NB4 (cell line): ENCODE measurements around the gene GIT2.
"Not testable (repeated sequence)": the region's sequence is repeated elsewhere in the genome, so short reads cannot be mapped to it uniquely, and the experiment has no call there.

Experiments
- DNase-seq: peaks from one replicate; pipeline ENCODE4 v3.0.0; 2010; ENCODE audit warnings: low read depth
- H3K4me3 ChIP-seq: one replicate; pipeline ENCODE4 v1.5.1; 2011; ENCODE audit warnings: mild to moderate bottlenecking, low read depth, low read length, moderate library complexity
- CTCF ChIP-seq: IDR thresholded peaks from one replicate; pipeline ENCODE4 v1.5.1; 2012; ENCODE audit warnings: low read depth, low read length
- MAX ChIP-seq: IDR thresholded peaks from 2 replicates; pipeline ENCODE4 v1.6.1; 2011; ENCODE audit warnings: low read depth, low read length
- MYC ChIP-seq: IDR thresholded peaks from 2 replicates; pipeline ENCODE4 v1.6.1; 2011; ENCODE audit warnings: low read depth, low read length
- POLR2A ChIP-seq: IDR thresholded peaks from 2 replicates; pipeline ENCODE4 v1.6.1; 2011; ENCODE audit warnings: mild to moderate bottlenecking; ENCODE audit not compliant: insufficient read length; ENCODE audit errors: extremely low read depth

GIT2 gene

DNA sequence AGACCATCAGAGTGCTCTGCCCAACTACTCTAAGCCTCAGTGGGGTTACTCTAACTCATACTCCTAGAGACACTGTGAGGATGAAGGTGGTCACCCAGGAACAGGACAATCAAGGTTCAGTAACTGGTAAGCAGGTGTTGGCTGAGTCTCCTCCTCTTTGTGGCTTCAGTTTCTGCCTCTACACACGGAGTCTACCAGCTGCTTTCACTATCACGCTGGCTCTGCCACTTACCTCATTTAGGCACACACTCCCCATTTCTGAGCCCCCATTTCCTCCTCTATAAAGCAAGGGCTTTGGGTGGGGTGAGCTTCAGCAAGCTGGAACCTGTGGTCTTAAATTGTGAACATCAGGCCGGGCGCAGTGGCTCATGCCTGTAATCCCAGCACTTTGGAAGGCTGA is 103.4 kb downstream of the GIT2 start:
- TF ChIP-seq CTCF (no peak), MAX (no peak), MYC (no peak), POLR2A (no peak)
- H3K4me3 ChIP-seq = no peak overlapping the region
- DNase-seq = no peak

- no peak for DNase-seq
- no peak overlapping the region for H3K4me3 ChIP-seq
- TF ChIP-seq CTCF = no peak
- TF ChIP-seq MAX = no peak
- no peak for TF ChIP-seq POLR2A
- TF ChIP-seq MYC = no peak
Measured at GRCh38 chr12:109892165-109892715, 103.9 kb downstream of the GIT2 start.

DNA sequence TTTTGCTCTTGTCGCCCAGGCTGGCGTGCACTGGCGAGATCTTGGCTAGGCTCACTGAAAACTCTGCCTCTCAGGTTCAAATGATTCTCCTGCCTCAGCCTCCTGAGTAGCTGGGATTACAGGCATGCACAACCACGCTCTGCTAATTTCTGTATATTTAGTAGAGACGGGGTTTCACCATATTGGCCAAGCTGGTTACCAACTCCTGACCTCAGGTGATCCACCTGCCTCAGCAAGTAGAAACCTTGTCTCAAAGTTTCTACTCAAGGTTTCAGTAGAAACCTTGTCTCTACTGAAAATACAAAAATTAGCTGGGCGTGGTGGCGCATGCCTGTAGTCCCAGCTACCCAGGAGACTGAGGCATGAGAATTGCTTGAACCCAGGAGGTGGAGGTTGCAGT is 104.4 kb downstream of the GIT2 start:
- not testable (repeated sequence) for DNase-seq

DNA sequence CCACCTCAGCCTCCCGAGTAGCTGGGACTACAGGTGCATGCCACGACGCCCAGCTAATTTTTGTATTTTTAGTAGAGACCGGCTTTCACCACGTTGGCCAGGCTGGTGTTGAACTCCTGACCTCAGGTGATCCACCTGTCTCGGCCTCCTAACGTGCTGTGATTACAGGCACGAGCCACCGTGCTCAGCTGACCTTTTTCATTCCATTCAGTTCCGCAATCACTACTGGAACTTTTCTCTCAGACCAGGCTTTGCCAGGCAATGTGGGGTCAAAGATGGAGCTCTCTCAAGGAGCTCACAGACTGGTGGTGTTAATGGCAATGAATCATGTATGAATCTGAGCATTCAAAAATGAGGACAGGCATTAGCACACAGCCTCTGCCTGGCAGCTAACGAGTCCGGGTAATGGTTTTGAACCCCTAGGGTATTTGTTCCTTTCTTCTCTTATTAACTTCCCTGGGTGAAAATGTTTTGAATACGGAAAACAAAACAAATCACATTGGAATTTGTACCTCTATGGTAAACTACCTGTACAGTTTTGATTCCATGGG is 105.5 kb downstream of the GIT2 start:
- H3K4me3 ChIP-seq = no peak overlapping the region
- no peak for DNase-seq
- TF ChIP-seq MYC (no peak), POLR2A (no peak), MAX (no peak), CTCF (no peak)

More for the DNA sequence above, 104.4 kb downstream of the GIT2 start:
- not testable (repeated sequence) for H3K4me3 ChIP-seq

DNA sequence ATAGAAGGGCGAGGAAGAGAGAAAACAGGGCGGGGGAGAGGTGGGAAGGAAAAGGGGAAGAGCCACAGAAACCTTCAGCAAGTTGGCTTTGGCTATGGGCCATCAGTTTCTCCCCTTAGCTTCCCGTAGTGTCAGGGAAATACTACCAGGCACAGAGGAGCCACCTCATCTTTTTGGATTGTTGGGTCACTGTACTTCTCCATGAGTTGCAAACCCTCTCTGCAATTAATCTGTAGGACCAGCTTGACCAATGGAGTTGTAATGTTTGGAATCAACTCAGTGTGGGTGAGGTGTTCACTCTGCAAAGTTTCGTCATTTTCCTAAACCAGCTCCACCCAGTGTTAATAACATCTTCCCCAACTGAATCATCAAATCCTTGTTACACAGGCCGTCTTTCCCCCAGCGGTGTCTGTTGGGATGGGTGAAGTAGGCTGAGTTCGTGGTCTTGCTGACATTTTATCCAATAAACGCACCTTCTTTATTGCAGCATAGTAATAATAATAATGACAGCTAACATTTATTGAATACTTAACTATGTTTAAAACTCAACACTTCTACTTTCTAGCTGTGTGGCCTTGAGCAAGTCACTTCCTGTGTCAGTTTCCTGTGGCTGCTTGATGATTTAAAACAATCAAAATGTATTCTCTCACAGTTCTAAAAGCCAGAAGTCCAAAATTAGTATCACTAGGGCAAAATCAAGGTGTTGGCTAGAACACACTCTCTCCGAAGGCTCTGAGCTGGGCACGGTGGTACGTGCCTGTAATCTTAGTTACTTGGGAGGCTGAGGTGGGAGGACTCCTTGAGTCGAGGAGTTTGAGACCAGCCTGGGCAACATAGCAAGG is 107.8 kb downstream of the GIT2 start:
- H3K4me3 ChIP-seq = peak overlapping the region; percentile 29
- TF ChIP-seq MAX (0 out of 2 replicates have a peak, but pooled peaks have one; percentile 15), CTCF (no peak), MYC (peak; percentile 46; the same call in 1 of the 2 replicates)
- peak; percentile 84 for DNase-seq

- TF ChIP-seq MAX (no peak), POLR2A (no peak), CTCF (no peak)
- DNase-seq = no peak
- no peak overlapping the region for H3K4me3 ChIP-seq
Measured at GRCh38 chr12:109885616-109886015, 110.6 kb downstream of the GIT2 start.
